GM18867 (cell line): ENCODE results near the gene PGF.

Source experiments
- ATAC-seq: cut with Tn5 transposase; IDR thresholded peaks from one replicate; pipeline ENCODE4 v1.9.1; 2021; ENCODE audit warnings: mild to moderate bottlenecking, moderate library complexity; ENCODE audit not compliant: unreplicated experiment

Gene PGF

GRCh38 chr14:74905595-74906142 lies 49.7 kb downstream of the PGF start:
- ATAC-seq: no peak

- no peak for ATAC-seq
Measured at GRCh38 chr14:74904635-74905503, 50.5 kb downstream of the PGF start.

GRCh38 chr14:74902941-74903705 lies 52.3 kb downstream of the PGF start:
- no peak for ATAC-seq

- ATAC-seq: no peak
Measured at GRCh38 chr14:74898694-74899093, 56.7 kb downstream of the PGF start.

GRCh38 chr14:74898083-74898482 lies 57.3 kb downstream of the PGF start:
- ATAC-seq: no peak

GRCh38 chr14:74897642-74898041 lies 57.8 kb downstream of the PGF start:
- no peak for ATAC-seq

- ATAC-seq: no peak
Measured at GRCh38 chr14:74896400-74896799, 59.0 kb downstream of the PGF start.

- peak; percentile 61 for ATAC-seq
Measured at GRCh38 chr14:74893614-74894091, 61.7 kb downstream of the PGF start.

- ATAC-seq: no peak
Measured at GRCh38 chr14:74892745-74893144, 62.7 kb downstream of the PGF start.

- no peak for ATAC-seq
Measured at GRCh38 chr14:74891870-74892269, 63.5 kb downstream of the PGF start.
